Duodenal mucosa (tissue), 2 donors: Measurements from ENCODE around the gene TFF3.

ENCODE experiments used
- H3K27ac ChIP-seq: one replicate; pipeline ENCODE4 v1.7.0; 2013; ENCODE audit warnings: low read depth, low read length
- H3K27me3 ChIP-seq, 2 donors: one replicate each; pipeline ENCODE4 v1.7.0; 2013; ENCODE audit warnings: low read length in 2 of 2, control low read depth in 1 of 2; ENCODE audit not compliant: insufficient read depth in 2 of 2, control insufficient read depth in 1 of 2
- H3K36me3 ChIP-seq, 2 donors: one replicate each; pipeline ENCODE4 v1.7.0; 2013; ENCODE audit warnings: low read length in 2 of 2, control low read depth in 1 of 2; ENCODE audit not compliant: insufficient read depth in 2 of 2, control insufficient read depth in 1 of 2
- H3K4me1 ChIP-seq, 2 donors: one replicate each; pipeline ENCODE4 v1.7.0; 2013; ENCODE audit warnings: low read length in 2 of 2, control low read depth in 1 of 2; ENCODE audit not compliant: insufficient read depth in 2 of 2, control insufficient read depth in 1 of 2
- H3K4me3 ChIP-seq, 2 donors: one replicate each; pipeline ENCODE4 v1.7.0; 2013; ENCODE audit warnings: low read length in 2 of 2, low read depth in 1 of 2
- H3K9ac ChIP-seq, 2 donors: one replicate each; pipeline ENCODE4 v1.7.0; 2013; ENCODE audit warnings: low read length in 2 of 2, low read depth in 1 of 2
- H3K9me3 ChIP-seq, 2 donors: one replicate each; pipeline ENCODE4 v1.7.0; 2013; ENCODE audit warnings: low read length in 2 of 2, control low read depth in 1 of 2; ENCODE audit not compliant: control insufficient read depth in 1 of 2

The TFF3 gene

DNA sequence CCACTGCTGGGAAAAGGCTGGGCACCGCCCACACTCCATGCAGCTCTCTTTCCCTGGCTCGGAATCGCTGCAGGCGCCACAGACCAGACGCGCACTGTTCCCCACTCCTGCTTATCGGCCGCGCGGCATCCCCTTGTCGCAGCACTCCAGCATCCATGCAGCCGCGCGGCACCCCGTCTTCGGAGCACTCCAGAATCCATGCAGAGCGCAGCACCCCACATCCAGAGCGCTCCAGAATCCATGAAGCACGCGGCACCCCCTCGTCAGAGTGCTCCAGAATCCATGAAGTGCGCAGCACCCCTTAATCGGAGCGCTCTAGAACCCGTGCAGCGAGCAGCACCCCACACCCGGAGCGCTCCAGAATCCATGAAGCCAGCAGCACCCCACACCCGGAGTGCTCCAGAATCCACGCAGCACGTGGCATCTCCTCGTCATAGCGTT lies 9.5 kb downstream of the TFF3 start:
- Histone ChIP-seq H3K4me3 (no peak overlapping the region), H3K4me1 (peaks cover 12 to 22% of the 10 kb centered on the region in 2 donors), H3K9ac (no peak overlapping the region), H3K36me3 (no peaks in the 10 kb centered on the region), H3K27me3 (peaks cover 0 to 5% of the 10 kb centered on the region in 2 donors), H3K9me3 (no peaks in the 10 kb centered on the region), H3K27ac (no peak overlapping the region)

DNA sequence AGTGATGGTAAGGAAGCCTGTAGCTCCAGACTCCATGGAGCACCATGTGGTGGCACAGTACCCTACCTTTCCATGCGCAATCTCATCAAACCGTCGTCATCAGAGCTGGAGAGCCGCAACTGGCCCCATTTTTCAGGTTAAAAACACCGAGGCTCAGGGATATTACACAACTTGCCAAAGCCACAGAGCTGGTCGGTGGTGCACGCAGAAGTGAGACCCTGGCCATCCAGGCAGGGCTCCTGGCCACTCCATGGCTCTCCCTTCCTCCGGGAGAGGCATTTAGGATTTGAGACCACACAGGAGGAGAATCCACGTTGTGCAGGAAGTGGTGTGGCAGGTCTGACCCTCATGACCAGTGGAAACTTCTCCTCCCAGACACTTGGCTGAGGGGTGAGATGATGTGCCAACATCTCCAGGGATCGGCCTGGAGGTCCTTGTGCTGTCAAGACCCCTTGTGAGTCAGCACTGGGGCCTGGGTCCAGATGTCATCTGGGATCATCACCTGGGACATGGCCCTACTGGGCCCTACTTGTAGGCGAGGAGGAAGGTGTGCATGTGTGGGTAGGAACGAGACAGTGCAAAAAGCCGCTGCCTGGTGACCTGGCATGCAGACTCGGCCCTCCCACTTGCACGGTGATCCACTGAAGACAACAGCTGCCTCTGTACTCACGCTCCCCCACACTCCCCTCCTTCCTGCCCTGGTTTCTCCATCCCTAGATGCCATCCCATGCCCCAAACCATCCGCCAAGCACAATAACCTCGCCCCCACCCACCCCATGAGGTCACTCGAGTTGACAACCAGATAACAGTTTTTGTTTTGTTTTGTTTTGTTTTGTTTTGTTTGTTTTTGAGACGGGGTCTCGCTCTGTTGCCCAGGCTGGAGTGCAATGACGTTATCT lies 10.4 kb downstream of the TFF3 start:
- H3K27ac ChIP-seq = no peak overlapping the region
- H3K9me3 ChIP-seq = no peaks in the 10 kb centered on the region
- no peaks in the 10 kb centered on the region for H3K36me3 ChIP-seq
- H3K27me3 ChIP-seq = peaks cover 0 to 9% of the 10 kb centered on the region in 2 donors
- H3K9ac ChIP-seq = no peak overlapping the region
- H3K4me3 ChIP-seq = no peak overlapping the region
- H3K4me1 ChIP-seq = peaks cover 10 to 17% of the 10 kb centered on the region in 2 donors

DNA sequence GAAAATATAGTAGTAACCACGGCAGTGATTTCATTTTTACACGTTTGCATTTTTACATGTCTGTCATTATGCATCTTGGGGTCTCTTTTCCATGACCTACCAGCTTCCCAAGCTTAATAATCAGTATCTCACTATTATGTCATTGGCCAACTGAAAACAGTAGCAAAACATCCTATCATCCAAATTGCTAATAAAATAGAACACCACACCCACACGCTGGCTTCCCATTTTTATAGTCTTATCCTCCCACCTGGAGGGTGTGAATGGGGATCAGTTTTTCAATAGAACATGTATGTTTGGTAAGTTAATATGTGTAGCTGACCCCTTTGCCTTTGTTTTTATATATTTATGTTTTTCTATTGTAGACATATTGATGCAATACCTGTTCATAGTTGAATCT lies 11.8 kb downstream of the TFF3 start:
- peaks cover 6 to 11% of the 10 kb centered on the region in 2 donors for H3K4me1 ChIP-seq
- no peak overlapping the region for H3K9ac ChIP-seq
- no peak overlapping the region for H3K27ac ChIP-seq
- H3K4me3 ChIP-seq = no peak overlapping the region
- H3K27me3 ChIP-seq = peaks cover 0 to 9% of the 10 kb centered on the region in 2 donors
- H3K36me3 ChIP-seq = no peaks in the 10 kb centered on the region
- H3K9me3 ChIP-seq = no peaks in the 10 kb centered on the region

DNA sequence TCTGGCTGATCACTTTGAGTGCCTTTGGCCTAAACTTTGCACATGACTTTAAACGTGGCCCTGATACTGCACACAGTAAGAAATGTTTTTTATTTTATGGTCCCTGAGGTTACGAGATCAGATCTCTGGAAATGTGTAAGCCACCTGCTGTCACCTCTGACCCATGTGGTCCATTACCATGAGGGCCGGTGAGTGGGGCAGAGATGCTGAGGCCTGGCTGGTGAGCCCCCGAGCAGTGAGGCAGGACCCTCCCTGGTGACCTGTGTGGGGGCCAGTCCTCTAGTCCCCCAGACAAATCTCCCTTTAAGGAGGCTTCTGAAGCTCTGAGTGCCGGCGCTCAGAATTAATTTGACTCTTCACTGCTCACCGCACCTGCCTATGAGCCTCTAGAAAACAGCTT lies 12.4 kb downstream of the TFF3 start:
- Histone ChIP-seq H3K9ac (no peak overlapping the region), H3K4me3 (no peak overlapping the region), H3K36me3 (no peaks in the 10 kb centered on the region), H3K4me1 (peaks cover 6 to 11% of the 10 kb centered on the region in 2 donors), H3K9me3 (no peaks in the 10 kb centered on the region), H3K27me3 (peaks cover 0 to 9% of the 10 kb centered on the region in 2 donors), H3K27ac (no peak overlapping the region)

DNA sequence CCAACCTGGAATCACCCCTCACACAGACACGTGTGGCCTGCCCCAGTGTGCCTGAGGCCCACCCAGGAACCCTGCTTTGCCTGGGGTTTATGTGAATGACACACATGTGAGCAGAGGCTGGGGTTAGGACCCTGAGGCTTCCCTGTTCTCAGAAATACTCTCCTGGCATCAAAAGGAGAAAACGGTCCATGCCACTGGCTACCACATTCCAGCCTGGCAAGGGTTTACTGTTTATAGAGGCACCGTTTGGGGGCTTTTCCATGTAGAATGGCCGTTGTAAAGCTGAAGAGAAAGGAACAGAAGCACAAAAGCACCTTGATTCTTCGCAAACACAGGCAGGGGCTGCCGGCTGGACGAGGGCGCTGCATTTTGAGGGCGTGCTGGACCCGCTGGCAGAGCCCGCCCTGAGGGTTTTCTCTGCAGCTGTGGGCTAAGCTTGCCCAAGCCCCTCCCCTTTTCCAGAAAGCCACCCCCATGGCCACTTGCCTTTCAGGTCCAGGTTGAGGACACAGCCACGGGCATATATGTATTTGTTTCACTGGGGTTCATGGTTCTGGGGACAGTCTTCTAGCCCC lies 13.0 kb downstream of the TFF3 start:
- peaks cover 4 to 6% of the 10 kb centered on the region in 2 donors for H3K4me1 ChIP-seq
- no peak overlapping the region for H3K9ac ChIP-seq
- no peaks in the 10 kb centered on the region for H3K9me3 ChIP-seq
- no peak overlapping the region for H3K4me3 ChIP-seq
- peaks cover 0 to 7% of the 10 kb centered on the region in 2 donors for H3K27me3 ChIP-seq
- H3K27ac ChIP-seq = no peak overlapping the region
- no peaks in the 10 kb centered on the region for H3K36me3 ChIP-seq

DNA sequence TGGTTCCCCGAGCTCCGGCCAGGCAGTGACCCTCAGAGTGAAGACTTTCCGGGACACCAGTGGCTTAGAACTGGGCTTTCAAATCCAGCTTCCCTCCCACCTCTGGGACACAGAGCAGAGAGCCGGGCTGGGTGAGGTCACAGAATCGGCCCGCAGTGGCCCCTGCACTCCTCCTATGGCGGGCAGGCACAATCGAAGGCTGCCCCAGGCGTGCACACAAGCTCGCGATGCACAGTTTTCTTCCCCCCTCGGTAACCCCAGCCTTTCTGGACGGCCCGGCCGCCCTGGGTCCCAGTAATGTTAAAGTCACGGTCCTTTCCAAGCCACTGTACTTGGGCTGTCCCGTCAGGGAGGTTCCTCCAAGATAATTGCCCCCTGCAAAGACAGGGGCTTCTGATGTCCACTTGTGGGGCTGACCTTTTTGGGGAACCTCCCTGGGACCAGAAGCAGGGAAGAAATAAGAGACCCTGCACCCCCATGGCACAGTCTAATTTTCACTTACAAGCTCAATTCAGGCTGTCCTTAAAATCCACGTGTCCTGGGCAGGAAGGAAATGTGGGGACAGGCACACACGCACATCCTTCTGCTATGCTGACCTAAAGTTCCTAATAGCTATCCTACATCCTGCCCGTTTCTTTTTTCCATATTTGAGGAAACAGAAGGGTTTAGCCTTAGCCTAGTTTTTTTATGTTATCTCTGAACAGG lies 13.7 kb downstream of the TFF3 start:
- no peak overlapping the region for H3K4me3 ChIP-seq
- peaks cover 0 to 4% of the 10 kb centered on the region in 2 donors for H3K27me3 ChIP-seq
- H3K36me3 ChIP-seq = no peaks in the 10 kb centered on the region
- no peak overlapping the region for H3K27ac ChIP-seq
- H3K4me1 ChIP-seq = no peaks in the 10 kb centered on the region
- no peaks in the 10 kb centered on the region for H3K9me3 ChIP-seq
- H3K9ac ChIP-seq = no peak overlapping the region

DNA sequence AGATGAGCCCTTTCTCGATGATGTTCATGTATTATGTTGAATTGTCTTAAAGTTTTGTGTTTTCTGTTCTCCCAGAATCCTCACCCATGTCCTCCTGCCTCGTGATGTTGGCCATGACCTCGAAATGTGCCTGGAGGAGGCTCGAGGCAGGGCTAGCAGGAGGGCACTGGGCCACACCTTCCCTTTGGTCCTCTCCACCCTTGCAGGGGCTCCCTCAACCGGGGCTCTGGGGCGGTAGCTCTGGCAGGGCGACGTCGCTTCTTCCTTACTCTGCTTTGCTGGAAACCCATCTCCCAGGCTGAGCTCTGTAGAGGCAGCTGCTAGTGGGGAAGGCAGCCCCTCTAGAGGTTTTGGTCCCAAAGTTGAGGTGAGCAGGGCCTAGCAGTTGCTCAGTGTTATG lies 14.3 kb downstream of the TFF3 start:
- H3K9me3 ChIP-seq = no peaks in the 10 kb centered on the region
- H3K27me3 ChIP-seq = peaks cover 0 to 4% of the 10 kb centered on the region in 2 donors
- no peak overlapping the region for H3K4me3 ChIP-seq
- H3K36me3 ChIP-seq = no peaks in the 10 kb centered on the region
- no peaks in the 10 kb centered on the region for H3K4me1 ChIP-seq
- H3K9ac ChIP-seq = no peak overlapping the region
- H3K27ac ChIP-seq = no peak overlapping the region

DNA sequence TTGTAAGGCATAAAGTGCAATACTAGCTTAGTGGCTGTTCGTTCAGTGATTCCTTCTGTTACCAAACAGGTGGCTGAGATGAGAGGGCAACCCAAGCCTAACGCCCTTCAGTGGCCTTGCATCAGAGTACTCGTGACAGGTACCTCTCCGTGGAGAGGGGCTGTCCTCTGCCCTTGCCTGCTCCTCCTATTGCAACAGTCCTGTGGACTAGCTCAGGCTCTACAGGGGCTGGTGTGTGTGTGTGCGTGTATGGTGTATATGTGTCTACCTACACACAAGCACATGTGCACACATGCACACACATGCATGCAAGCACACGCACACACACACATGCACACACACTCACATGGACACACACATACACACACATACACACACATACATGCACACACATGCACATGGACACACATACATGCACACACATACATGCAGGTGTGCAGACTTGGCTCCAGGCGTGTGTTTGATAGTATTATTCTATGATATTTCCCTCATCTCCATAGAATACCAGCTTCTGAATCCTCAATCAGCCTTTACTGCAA lies 15.1 kb downstream of the TFF3 start:
- Histone ChIP-seq H3K36me3 (no peaks in the 10 kb centered on the region), H3K9me3 (no peaks in the 10 kb centered on the region), H3K4me3 (no peak overlapping the region), H3K27ac (no peak overlapping the region), H3K27me3 (peaks cover 0 to 4% of the 10 kb centered on the region in 2 donors), H3K4me1 (no peaks in the 10 kb centered on the region), H3K9ac (no peak overlapping the region)

DNA sequence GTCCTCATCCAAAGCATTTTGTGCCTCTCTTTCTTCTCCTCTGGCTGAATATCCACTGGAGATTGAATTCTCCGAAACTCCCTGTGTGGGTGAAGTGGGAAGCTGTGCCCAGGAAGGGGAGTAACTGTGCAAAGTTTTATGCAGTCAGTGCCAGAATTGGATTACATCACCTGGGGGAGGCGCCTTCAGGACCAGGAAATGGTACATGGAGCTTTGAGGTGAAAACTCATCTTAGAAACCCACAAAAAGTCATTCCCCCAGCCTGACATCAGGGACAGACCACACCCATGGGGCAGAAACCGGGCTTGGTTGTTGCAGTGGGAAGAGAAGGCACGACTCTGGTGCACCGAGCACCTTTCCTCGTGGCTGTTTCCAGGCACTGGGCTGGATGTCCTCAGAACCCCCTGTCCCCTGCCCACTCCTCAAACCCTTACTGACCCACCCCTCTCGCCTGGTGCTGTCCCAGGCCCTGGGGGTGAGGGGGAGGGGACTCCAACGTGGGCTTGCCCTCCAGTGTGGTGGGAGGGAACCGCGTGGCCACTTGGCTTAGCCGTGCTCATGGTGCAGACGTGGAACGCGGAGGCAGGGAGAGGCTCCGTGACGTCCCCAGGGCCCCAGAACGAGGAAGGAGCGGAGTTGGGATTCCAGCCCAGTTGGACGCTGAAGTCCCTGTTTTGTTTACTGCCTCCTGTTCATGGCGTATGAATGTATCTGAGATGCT lies 15.7 kb downstream of the TFF3 start:
- Histone ChIP-seq H3K27me3 (peaks cover 0 to 4% of the 10 kb centered on the region in 2 donors), H3K9ac (no peak overlapping the region), H3K4me3 (no peak overlapping the region), H3K27ac (no peak overlapping the region), H3K4me1 (no peaks in the 10 kb centered on the region), H3K36me3 (no peaks in the 10 kb centered on the region), H3K9me3 (no peaks in the 10 kb centered on the region)
